Esophagus squamous epithelium (tissue), 4 donors: ENCODE measurements around the gene FHIT.

ENCODE experiments used
- POLR2A ChIP-seq, 4 donors: fragments of 450-650 bp; IDR thresholded peaks; one replicate each; pipeline ENCODE4 v1.6.1; 2017; ENCODE audit warnings: antibody characterized with exemption in 4 of 4, mild to moderate bottlenecking in 4 of 4, moderate library complexity in 3 of 4
- TF ChIP-seq, protein P1 (sequence below), 6 experiments: fragments of 450-650 bp in 4 of 6; fragments of 200-600 bp in 2 of 6; sonication (generic) in 2 of 6; IDR thresholded peaks; one replicate each; pipeline ENCODE4 v1.5.1; 2016 to 2019; ENCODE audit warnings: antibody characterized with exemption in 6 of 6, mild to moderate bottlenecking in 4 of 6, moderate library complexity in 4 of 6

DNA sequence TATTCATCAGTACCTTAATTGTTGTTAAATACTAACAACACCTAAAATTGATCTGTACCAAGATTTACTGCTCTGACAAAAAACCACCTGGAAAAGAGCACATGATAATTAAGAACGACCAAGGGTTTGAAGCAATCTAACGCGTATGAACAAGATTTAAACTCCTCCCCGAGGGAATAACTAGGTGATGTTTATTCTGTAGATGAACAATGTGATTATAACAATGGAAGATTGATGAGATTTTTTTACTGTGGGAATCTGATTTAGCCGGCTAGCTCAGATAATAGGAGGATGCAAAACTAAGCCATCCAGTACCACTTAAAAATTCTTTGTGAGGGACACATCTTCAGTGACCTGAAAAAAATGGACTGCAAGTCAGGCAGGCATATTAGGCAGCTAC is 222.1 kb downstream of the FHIT start:
- TF ChIP-seq, protein P1, sequence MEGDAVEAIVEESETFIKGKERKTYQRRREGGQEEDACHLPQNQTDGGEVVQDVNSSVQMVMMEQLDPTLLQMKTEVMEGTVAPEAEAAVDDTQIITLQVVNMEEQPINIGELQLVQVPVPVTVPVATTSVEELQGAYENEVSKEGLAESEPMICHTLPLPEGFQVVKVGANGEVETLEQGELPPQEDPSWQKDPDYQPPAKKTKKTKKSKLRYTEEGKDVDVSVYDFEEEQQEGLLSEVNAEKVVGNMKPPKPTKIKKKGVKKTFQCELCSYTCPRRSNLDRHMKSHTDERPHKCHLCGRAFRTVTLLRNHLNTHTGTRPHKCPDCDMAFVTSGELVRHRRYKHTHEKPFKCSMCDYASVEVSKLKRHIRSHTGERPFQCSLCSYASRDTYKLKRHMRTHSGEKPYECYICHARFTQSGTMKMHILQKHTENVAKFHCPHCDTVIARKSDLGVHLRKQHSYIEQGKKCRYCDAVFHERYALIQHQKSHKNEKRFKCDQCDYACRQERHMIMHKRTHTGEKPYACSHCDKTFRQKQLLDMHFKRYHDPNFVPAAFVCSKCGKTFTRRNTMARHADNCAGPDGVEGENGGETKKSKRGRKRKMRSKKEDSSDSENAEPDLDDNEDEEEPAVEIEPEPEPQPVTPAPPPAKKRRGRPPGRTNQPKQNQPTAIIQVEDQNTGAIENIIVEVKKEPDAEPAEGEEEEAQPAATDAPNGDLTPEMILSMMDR (IDR thresholded peaks at IDR 0.05), result no peak
- no peak for TF ChIP-seq POLR2A (IDR thresholded peaks at IDR 0.05)
